IMR-90 (cell line): Measurements from ENCODE around the gene CIITA. TPM values are rescaled to one million over a fixed set of nuclear protein-coding genes. Genes with fewer than 3 reads are reported as not detected.

Experiments
- ATAC-seq: fragments of 200-7000 bp; cut with Tn5 transposase; 2 replicates; pipeline ENCODE4 v1.9.1; 2020; ENCODE audit warnings: low read depth, mild to moderate bottlenecking, moderate library complexity
- BruUV-seq: library from RNA; stranded (reverse); fragments of 400-500 nt; replicated peaks from 2 replicates; lab custom pipeline; 2021; lab: Mats Ljungman, UMichigan
- CTCF ChIA-PET: fragments of 300-600 bp; formaldehyde crosslinking; extraction: SDS; loops from one replicate; lab custom pipeline; 2021; ENCODE audit warnings: antibody characterized with exemption; lab: Yijun Ruan, JAX
- POLR2A ChIA-PET: fragments of 300-600 bp; sonication (Branson Sonifier 250); formaldehyde crosslinking; loops from one replicate; lab custom pipeline; 2022; ENCODE audit warnings: antibody characterized with exemption; ENCODE audit not compliant: unreplicated experiment; lab: Charles Lee
- DNase-seq: peaks from one replicate; pipeline ENCODE4 v3.0.0; 2013
- H2AFZ ChIP-seq: replicated peaks from 2 replicates; pipeline ENCODE3; 2013; ENCODE audit warnings: low read length, mild to moderate bottlenecking; ENCODE audit not compliant: poor library complexity
- H2AK5ac ChIP-seq: 2 replicates; pipeline ENCODE4 v1.6.1; 2013; ENCODE audit warnings: low read depth, low read length, inconsistent platforms
- H2AK9ac ChIP-seq: replicated peaks from 2 replicates; pipeline ENCODE3; 2013; ENCODE audit warnings: mild to moderate bottlenecking, low read depth, low read length, moderate library complexity; ENCODE audit not compliant: poor library complexity
- H2BK120ac ChIP-seq: 2 replicates; pipeline ENCODE4 v1.6.1; 2013; ENCODE audit warnings: low read depth, low read length, inconsistent platforms
- H2BK15ac ChIP-seq: 3 replicates; pipeline ENCODE4 v1.6.1; 2013; ENCODE audit warnings: low read depth, low read length, inconsistent platforms
- H2BK20ac ChIP-seq: 2 replicates; pipeline ENCODE4 v1.6.1; 2013; ENCODE audit warnings: low read depth, mild to moderate bottlenecking, inconsistent platforms, low read length, moderate library complexity
- H2BK5ac ChIP-seq: 2 replicates; pipeline ENCODE4 v1.6.1; 2013; ENCODE audit warnings: mild to moderate bottlenecking, low read depth, low read length, inconsistent platforms; ENCODE audit not compliant: poor library complexity, severe bottlenecking
- H3K14ac ChIP-seq: replicated peaks from 2 replicates; pipeline ENCODE4 v1.6.1; 2013; ENCODE audit warnings: low read depth, low read length, inconsistent platforms
- H3K18ac ChIP-seq: 2 replicates; pipeline ENCODE4 v1.6.1; 2013; ENCODE audit warnings: low read depth, low read length, control low read depth
- H3K23ac ChIP-seq: 2 replicates; pipeline ENCODE4 v1.6.1; 2013; ENCODE audit warnings: low read depth, low read length, inconsistent platforms
- H3K27ac ChIP-seq: 2 replicates; pipeline ENCODE4 v1.5.1; 2013; ENCODE audit warnings: mild to moderate bottlenecking, control low read depth, low read length; ENCODE audit not compliant: insufficient read depth
- H3K27me3 ChIP-seq: 2 replicates; pipeline ENCODE4 v1.6.1; 2013; ENCODE audit warnings: low read length; ENCODE audit not compliant: control insufficient read depth, insufficient read depth
- H3K36me3 ChIP-seq: 2 replicates; pipeline ENCODE4 v1.6.1; 2013; ENCODE audit warnings: low read length, mixed read lengths; ENCODE audit not compliant: control insufficient read depth, insufficient read depth
- H3K4ac ChIP-seq: 2 replicates; pipeline ENCODE4 v1.6.1; 2013; ENCODE audit warnings: low read depth, low read length, inconsistent platforms
- H3K4me1 ChIP-seq: 2 replicates; pipeline ENCODE4 v1.6.1; 2013; ENCODE audit warnings: low read length, mixed read lengths; ENCODE audit not compliant: control insufficient read depth, insufficient read depth
- H3K4me2 ChIP-seq: 2 replicates; pipeline ENCODE4 v1.6.1; 2013; ENCODE audit warnings: low read depth, mild to moderate bottlenecking, control low read depth, low read length, moderate library complexity
- H3K4me3 ChIP-seq: 2 replicates; pipeline ENCODE4 v1.5.1; 2013; ENCODE audit warnings: low read depth, mild to moderate bottlenecking, control low read depth, low read length, moderate library complexity; ENCODE audit not compliant: insufficient read depth
- H3K56ac ChIP-seq: 2 replicates; pipeline ENCODE4 v1.6.1; 2013; ENCODE audit warnings: low read length, inconsistent platforms; ENCODE audit not compliant: insufficient read depth; ENCODE audit errors: extremely low read depth
- H3K79me1 ChIP-seq, 2 experiments: 2 replicates each; pipeline ENCODE4 v1.6.1; 2013; ENCODE audit warnings: low read length in 2 of 2, inconsistent platforms in 1 of 2, low read depth in 1 of 2
- H3K9ac ChIP-seq: 2 replicates; pipeline ENCODE4 v1.6.1; 2013; ENCODE audit warnings: low read depth, low read length, control low read depth
- H3K9me1 ChIP-seq: 2 replicates; pipeline ENCODE4 v1.6.1; 2013; ENCODE audit warnings: low read length, inconsistent platforms; ENCODE audit not compliant: insufficient read depth
- H3K9me3 ChIP-seq: 2 replicates; pipeline ENCODE4 v1.6.1; 2013; ENCODE audit warnings: low read length; ENCODE audit not compliant: control insufficient read depth, insufficient read depth
- H4K20me1 ChIP-seq: 2 replicates; pipeline ENCODE4 v1.6.1; 2013; ENCODE audit warnings: low read length, inconsistent platforms; ENCODE audit not compliant: insufficient read depth
- H4K5ac ChIP-seq: 2 replicates; pipeline ENCODE4 v1.6.1; 2013; ENCODE audit warnings: mild to moderate bottlenecking, low read depth, low read length, control low read depth
- H4K8ac ChIP-seq, 2 experiments: 2 replicates each; pipeline ENCODE4 v1.6.1; 2013; ENCODE audit warnings: low read depth in 2 of 2, low read length in 2 of 2, control low read depth in 1 of 2, inconsistent platforms in 1 of 2
- H4K91ac ChIP-seq: 2 replicates; pipeline ENCODE4 v1.6.1; 2013; ENCODE audit warnings: low read depth, low read length, inconsistent platforms; ENCODE audit not compliant: insufficient read depth
- BHLHE40 ChIP-seq: fragments of 150-350 bp; IDR thresholded peaks from 2 replicates; pipeline ENCODE4 v1.6.1; 2016; ENCODE audit warnings: mild to moderate bottlenecking, low read depth, low read length
- CEBPB ChIP-seq: IDR thresholded peaks from 2 replicates; pipeline ENCODE4 v1.6.1; 2012; ENCODE audit warnings: low read depth, low read length, improper control_type of control experiment
- FOS ChIP-seq: fragments of 150-350 bp; IDR thresholded peaks from 2 replicates; pipeline ENCODE4 v1.6.1; 2016; ENCODE audit warnings: low read depth, low read length
- MAZ ChIP-seq: IDR thresholded peaks from 2 replicates; pipeline ENCODE4 v1.6.1; 2012; ENCODE audit warnings: low read depth, mild to moderate bottlenecking, low read length, improper control_type of control experiment, moderate library complexity, borderline replicate concordance
- RAD21 ChIP-seq: IDR thresholded peaks from 2 replicates; pipeline ENCODE4 v1.6.1; 2012; ENCODE audit warnings: low read length, improper control_type of control experiment
- WGBS, 2 experiments: methylation state at CpG; one replicate each; pipeline versions ENCODE4 v1.1.5 to v1.1.7; 2013; ENCODE audit warnings: missing lambda C conversion rate in 2 of 2; ENCODE audit not compliant: insufficient read length in 1 of 2; ENCODE audit errors: extremely low coverage in 2 of 2; 5-methylcytosine and 5-hydroxymethylcytosine counted together
- dilution Hi-C: fragments of 300-500 bp; cut with HindIII; formaldehyde crosslinking; loops from one replicate; pipeline ENCODE4 v1.14.3; 2018; ENCODE audit warnings: low sequenced_read_pairs; ENCODE audit not compliant: unreplicated experiment
- in situ Hi-C: fragments of 300-500 bp; cut with MboI; formaldehyde crosslinking; loops from 3 replicates; pipeline ENCODE4 v1.14.3; 2019; ENCODE audit warnings: low sequenced_read_pairs, inconsistent platforms, mixed read lengths
- intact Hi-C: fragments of 100-400 bp; cut with micrococcal nuclease; formaldehyde crosslinking; loops from 2 replicates; pipeline ENCODE4 v1.10.0; 2022
- polyA plus RNA-seq, 3 experiments: library from polyadenylated mRNA; depleted of rRNA; stranded (reverse); fragments of >200 nt; gene quantifications; 2 replicates each; pipeline ENCODE4 v1.2.3, GENCODE V29; 2012; ENCODE audit warnings: low replicate concordance in 1 of 3
- total RNA-seq: library from RNA; depleted of rRNA; stranded (reverse); fragments of >200 nt; gene quantifications from 2 replicates; pipeline ENCODE4 v1.2.3, GENCODE V29; 2012
- TF ChIP-seq, protein P1 (sequence below): conservative IDR thresholded peaks from 2 replicates; pipeline ENCODE4 v1.5.1; 2012; ENCODE audit warnings: mild to moderate bottlenecking, low read depth, low read length, improper control_type of control experiment

The CIITA gene
- total and polyA plus RNA-seq, 2 of the 4 experiments (the other 2 are of a cell fraction): 0.10 TPM; not detected in 1

DNA sequence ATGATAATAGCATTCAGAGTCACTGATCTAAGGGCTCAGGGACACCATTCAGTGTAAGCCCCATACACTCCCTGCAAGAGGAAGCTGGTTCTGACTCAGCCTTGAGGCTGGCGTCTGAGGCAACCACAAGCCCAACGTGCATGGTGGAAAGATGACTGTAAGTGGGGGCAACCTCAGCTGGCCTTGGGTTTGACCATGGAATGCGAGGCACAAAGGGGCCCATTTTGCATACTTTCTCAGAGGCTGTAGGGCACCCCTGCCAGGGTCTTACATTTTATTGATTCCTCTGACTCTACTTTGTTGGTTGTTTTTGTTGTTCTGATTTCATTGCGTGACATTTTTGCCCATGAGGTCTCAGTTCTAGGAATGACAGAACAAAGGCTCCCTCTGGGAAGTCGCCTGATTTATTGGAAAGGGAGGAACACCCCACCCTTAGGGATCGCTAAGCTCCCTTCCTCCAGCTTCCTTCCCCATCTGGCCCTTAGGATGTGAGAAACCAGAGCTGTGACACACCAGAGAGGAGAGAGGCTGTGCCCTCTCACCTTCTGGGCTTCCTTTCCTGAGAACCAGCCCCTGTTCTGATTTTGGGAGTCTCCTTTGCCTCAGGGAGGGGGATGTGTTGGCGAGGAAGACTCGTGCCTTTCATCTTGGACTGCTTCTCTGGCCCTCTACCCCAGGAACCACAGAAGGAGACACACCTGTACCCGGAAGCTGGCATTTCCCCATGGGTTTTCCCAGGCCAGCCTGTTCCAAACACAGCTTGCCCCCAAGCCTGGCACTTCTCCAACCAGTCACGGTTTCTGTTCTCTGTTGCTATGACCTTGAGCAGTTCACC, 5.6 kb upstream of the CIITA start:
- H3K4ac ChIP-seq: peak overlapping the region; percentile 37
- peak overlapping the region; percentile 51 for H2AK9ac ChIP-seq
- ChIA-PET CTCF (no interaction called here), POLR2A (no interaction called here)
- H3K9me3 ChIP-seq: no peaks in the 10 kb centered on the region
- no peak overlapping the region for H3K56ac ChIP-seq
- no peak overlapping the region for H3K9ac ChIP-seq
- ATAC-seq: peak; percentile 97
- H3K36me3 ChIP-seq: no peaks in the 10 kb centered on the region
- H3K79me1 ChIP-seq: no peaks in the 10 kb centered on the region
- TF ChIP-seq FOS (peak; percentile 64), BHLHE40 (peak; percentile 71), CEBPB (peak; percentile 91), MAZ (peak; percentile 81), RAD21 (no peak)
- TF ChIP-seq, protein P1, sequence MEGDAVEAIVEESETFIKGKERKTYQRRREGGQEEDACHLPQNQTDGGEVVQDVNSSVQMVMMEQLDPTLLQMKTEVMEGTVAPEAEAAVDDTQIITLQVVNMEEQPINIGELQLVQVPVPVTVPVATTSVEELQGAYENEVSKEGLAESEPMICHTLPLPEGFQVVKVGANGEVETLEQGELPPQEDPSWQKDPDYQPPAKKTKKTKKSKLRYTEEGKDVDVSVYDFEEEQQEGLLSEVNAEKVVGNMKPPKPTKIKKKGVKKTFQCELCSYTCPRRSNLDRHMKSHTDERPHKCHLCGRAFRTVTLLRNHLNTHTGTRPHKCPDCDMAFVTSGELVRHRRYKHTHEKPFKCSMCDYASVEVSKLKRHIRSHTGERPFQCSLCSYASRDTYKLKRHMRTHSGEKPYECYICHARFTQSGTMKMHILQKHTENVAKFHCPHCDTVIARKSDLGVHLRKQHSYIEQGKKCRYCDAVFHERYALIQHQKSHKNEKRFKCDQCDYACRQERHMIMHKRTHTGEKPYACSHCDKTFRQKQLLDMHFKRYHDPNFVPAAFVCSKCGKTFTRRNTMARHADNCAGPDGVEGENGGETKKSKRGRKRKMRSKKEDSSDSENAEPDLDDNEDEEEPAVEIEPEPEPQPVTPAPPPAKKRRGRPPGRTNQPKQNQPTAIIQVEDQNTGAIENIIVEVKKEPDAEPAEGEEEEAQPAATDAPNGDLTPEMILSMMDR: no peak
- intact Hi-C loops: no loop called here
- BruUV-seq: no TSS peak
- H2BK15ac ChIP-seq: 0 out of 3 replicates have a peak overlapping the region, but pooled peaks have one; percentile 54
- H3K9me1 ChIP-seq: 0 out of 2 replicates have a peak, but pooled peaks cover 3% of the 10 kb centered on the region
- H3K27me3 ChIP-seq: peaks cover 7% of the 10 kb centered on the region
- no peak overlapping the region for H4K5ac ChIP-seq
- H4K8ac ChIP-seq: peak overlapping the region in 1 of 2 experiments; percentile 32; a peak in 2 of 4 replicates
- in situ Hi-C loops: no loop called here
- peak overlapping the region; percentile 24 for H2BK5ac ChIP-seq
- H3K4me2 ChIP-seq: peak overlapping the region; percentile 32; the same call in 1 of the 2 replicates
- H3K4me3 ChIP-seq: no peak overlapping the region
- dilution Hi-C loops: no loop called here
- peaks cover 5% of the 10 kb centered on the region for H3K4me1 ChIP-seq
- H2BK20ac ChIP-seq: peak overlapping the region; percentile 73
- no CpG with 5 or more reads among the region's 10 CpGs for WGBS, 2 experiments
- peak overlapping the region; percentile 74 for H2AFZ ChIP-seq
- H3K14ac ChIP-seq: peak overlapping the region; percentile 57; the same call in 1 of the 2 replicates
- H4K20me1 ChIP-seq: no peaks in the 10 kb centered on the region
- DNase-seq: peak; percentile 92
- H3K23ac ChIP-seq: peak overlapping the region; percentile 6; the same call in 1 of the 2 replicates
- H2BK120ac ChIP-seq: peak overlapping the region; percentile 80
- H4K91ac ChIP-seq: no peak overlapping the region; the same call in 1 of the 2 replicates
- no peak overlapping the region for H3K18ac ChIP-seq
- H3K27ac ChIP-seq: no peak overlapping the region
- no peak overlapping the region; the same call in 1 of the 2 replicates for H2AK5ac ChIP-seq
